RWPE2 (cell line): ENCODE results near the gene CASKIN2.
"Not testable (repeated sequence)": the region's sequence is repeated elsewhere in the genome, so short reads cannot be mapped to it uniquely, and the experiment has no call there.

ENCODE experiments used
- ATAC-seq: fragments of 200-7000 bp; cut with Tn5 transposase; 3 replicates; pipeline ENCODE4 v1.9.1; 2021; ENCODE audit warnings: low read depth
- DNase-seq: peaks from one replicate; pipeline ENCODE4 v3.0.0-alpha.2; 2020; ENCODE audit warnings: low spot score
- H3K27ac ChIP-seq: fragments of 450-650 bp; 2 replicates; pipeline ENCODE4 v1.5.1; 2017; ENCODE audit warnings: mild to moderate bottlenecking; ENCODE audit not compliant: poor library complexity, severe bottlenecking
- H3K27me3 ChIP-seq: fragments of 250-450 bp; sonication (Bioruptor Pico); 2 replicates; pipeline ENCODE4 v1.5.1; 2021; ENCODE audit warnings: mild to moderate bottlenecking, moderate library complexity; ENCODE audit not compliant: insufficient read depth, poor library complexity, severe bottlenecking
- H3K36me3 ChIP-seq: fragments of 250-450 bp; sonication (Bioruptor Pico); 2 replicates; pipeline ENCODE4 v1.5.1; 2020; ENCODE audit warnings: low read depth, mild to moderate bottlenecking, moderate library complexity
- H3K4me1 ChIP-seq: fragments of 250-450 bp; sonication (Bioruptor Pico); 2 replicates; pipeline ENCODE4 v1.5.1; 2021; ENCODE audit warnings: mild to moderate bottlenecking, moderate library complexity; ENCODE audit not compliant: insufficient read depth, poor library complexity, severe bottlenecking
- H3K4me3 ChIP-seq: fragments of 250-450 bp; sonication (Bioruptor Pico); 2 replicates; pipeline ENCODE4 v1.5.1; 2021; ENCODE audit warnings: mild to moderate bottlenecking, moderate library complexity; ENCODE audit not compliant: severe bottlenecking
- H3K9me3 ChIP-seq: fragments of 250-450 bp; sonication (Bioruptor Pico); 2 replicates; pipeline ENCODE4 v1.5.1; 2021; ENCODE audit warnings: mild to moderate bottlenecking, moderate library complexity; ENCODE audit not compliant: severe bottlenecking
- TF ChIP-seq, protein P1 (sequence below): fragments of 450-650 bp; IDR thresholded peaks from one replicate; pipeline ENCODE4 v1.5.1; 2017; ENCODE audit warnings: mild to moderate bottlenecking, moderate library complexity; ENCODE audit not compliant: poor library complexity, severe bottlenecking

CASKIN2 gene

DNA sequence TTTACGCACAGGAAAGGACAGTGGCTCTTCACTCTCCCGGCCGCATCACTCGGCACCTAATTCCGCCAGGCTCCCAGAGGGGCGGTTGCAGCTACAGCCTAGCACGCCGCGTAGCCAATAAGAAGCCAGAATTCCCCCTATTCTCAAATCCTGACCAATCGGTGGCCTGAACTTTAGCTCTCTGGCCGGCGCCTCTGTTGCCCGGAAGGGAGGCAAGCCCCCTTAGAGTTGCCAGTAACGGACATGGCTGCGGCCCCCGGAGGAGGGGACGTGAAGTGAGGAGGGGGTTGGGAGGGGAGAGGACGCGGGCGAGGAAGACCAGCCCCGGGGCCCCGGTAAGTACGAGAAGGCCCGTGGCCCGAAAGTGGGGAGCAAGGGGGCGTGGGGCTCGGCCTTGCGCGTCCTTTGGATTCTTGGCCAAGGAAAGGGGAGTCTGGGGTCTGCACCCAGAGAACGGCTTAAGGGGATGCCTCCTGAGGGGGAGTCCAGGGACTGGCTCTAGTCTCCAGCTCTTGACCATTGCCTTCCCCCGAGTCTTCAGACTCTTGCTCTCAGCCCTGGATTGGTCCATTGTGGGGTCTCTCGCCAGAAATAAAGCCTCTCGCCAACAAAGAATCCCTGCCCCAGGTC lies 58.8 kb downstream of the CASKIN2 start, which contains the start of gene TMEM94:
TMEM94 (plus strand) TSS at position 219 of the 630 bp plus-strand sequence. CDS start 15,271 bp downstream, outside the sequence.
- TF ChIP-seq, protein P1, sequence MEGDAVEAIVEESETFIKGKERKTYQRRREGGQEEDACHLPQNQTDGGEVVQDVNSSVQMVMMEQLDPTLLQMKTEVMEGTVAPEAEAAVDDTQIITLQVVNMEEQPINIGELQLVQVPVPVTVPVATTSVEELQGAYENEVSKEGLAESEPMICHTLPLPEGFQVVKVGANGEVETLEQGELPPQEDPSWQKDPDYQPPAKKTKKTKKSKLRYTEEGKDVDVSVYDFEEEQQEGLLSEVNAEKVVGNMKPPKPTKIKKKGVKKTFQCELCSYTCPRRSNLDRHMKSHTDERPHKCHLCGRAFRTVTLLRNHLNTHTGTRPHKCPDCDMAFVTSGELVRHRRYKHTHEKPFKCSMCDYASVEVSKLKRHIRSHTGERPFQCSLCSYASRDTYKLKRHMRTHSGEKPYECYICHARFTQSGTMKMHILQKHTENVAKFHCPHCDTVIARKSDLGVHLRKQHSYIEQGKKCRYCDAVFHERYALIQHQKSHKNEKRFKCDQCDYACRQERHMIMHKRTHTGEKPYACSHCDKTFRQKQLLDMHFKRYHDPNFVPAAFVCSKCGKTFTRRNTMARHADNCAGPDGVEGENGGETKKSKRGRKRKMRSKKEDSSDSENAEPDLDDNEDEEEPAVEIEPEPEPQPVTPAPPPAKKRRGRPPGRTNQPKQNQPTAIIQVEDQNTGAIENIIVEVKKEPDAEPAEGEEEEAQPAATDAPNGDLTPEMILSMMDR: no peak
- H3K27me3 ChIP-seq: no peaks in the 10 kb centered on the region
- DNase-seq: peak; percentile 95
- H3K4me3 ChIP-seq: peak within 1 kb of the TSS; percentile 70
- H3K4me1 ChIP-seq: peaks cover 7% of the 10 kb centered on the region
- ATAC-seq: peak; percentile 94
- H3K27ac ChIP-seq: peak within 1 kb of the TSS; percentile 26
- H3K9me3 ChIP-seq: no peaks in the 10 kb centered on the region
- no peaks in the 10 kb centered on the region for H3K36me3 ChIP-seq

DNA sequence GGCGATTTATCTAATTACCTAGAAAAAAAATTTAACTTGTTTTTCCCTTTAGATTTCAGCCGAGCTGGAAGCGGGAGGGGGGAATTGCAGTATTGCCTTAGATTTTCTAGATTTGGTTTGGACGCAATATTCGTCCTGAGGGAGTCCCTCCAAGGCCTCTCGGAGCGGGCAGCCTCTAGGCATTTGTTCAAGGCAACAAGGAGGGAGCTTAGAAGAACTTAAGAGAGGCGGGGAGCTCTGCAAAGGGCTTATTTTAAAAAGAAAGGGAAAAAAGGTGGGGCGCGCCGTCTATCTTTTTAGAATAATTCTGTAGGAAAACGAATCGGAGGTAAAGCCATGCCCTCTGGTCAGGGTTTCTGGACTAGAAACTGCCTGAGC lies 59.3 kb downstream of the CASKIN2 start:
- Histone ChIP-seq H3K9me3 (no peaks in the 10 kb centered on the region), H3K4me1 (peaks cover 7% of the 10 kb centered on the region), H3K4me3 (peak overlapping the region; percentile 70), H3K36me3 (no peaks in the 10 kb centered on the region), H3K27me3 (no peaks in the 10 kb centered on the region), H3K27ac (peak overlapping the region; percentile 26)
- peak; percentile 30; the same call in 2 of the 3 replicates for ATAC-seq
- DNase-seq: no peak
- TF ChIP-seq, protein P1: no peak

DNA sequence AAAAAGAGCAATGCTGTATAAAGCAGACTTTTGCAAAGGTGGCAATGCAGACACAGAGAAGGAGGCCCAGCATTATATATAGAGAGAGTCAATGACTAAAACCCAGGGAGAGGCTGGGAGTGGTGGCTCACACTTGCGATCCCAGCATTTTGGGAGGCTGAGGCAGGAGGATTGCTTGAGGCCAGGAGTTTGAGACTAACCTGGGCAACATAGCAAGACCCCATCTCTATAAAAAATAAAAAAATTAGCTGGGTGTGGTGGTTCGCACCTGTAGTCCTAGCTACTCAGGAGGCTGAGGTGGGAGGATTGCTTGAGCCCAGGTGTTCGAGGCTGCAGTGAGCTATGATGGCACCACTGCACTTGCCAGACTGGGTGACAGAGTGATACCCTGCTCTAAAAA lies 60.7 kb downstream of the CASKIN2 start:
- not testable (repeated sequence) for ATAC-seq, H3K4me1 ChIP-seq, H3K4me3 ChIP-seq, H3K27ac ChIP-seq, H3K27me3 ChIP-seq, H3K36me3 ChIP-seq, H3K9me3 ChIP-seq, DNase-seq

DNA sequence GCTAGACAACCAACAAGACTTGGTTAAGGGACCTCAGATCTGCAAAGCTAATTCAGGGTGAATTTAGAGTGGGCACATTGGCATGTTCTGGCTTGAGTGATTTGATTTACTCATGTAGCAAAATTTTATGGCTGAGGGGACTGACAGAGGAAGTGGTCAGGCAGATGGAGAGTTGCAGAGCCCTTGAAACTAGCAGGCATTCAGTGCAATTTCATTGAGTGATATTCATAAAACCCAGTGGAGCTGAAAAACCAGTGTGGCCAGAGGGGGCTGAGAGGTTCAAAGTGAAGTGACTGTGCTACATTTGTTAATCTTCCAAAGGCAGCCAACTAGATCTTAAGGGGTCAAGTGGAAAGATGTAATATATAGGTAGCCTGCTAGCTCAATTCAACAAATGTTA lies 61.1 kb downstream of the CASKIN2 start:
- Histone ChIP-seq H3K4me3 (no peak overlapping the region), H3K27me3 (no peaks in the 10 kb centered on the region), H3K9me3 (no peaks in the 10 kb centered on the region), H3K27ac (no peak overlapping the region), H3K36me3 (no peaks in the 10 kb centered on the region), H3K4me1 (peaks cover 7% of the 10 kb centered on the region)
- TF ChIP-seq, protein P1: no peak
- ATAC-seq: no peak
- no peak for DNase-seq

DNA sequence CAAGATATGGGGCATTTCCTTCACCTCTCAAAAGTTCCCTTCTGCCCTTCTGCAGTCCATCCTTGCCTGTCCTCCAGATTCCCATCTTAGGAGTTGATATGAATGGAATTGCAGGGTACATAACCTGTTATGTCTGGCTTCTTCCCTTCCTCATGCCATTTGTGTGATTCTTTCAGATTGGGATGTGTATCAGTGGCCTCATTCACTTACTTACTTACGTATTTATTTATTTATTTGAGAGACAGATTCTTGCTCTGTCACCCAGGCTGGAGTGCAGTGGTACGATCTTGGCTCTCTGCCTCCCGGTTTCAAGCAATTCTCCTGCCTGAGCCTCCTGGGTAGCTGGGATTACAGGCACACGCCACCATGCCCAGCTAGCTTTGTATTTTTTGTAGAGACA lies 65.1 kb downstream of the CASKIN2 start:
- TF ChIP-seq, protein P1: no peak
- Histone ChIP-seq H3K9me3 (no peaks in the 10 kb centered on the region), H3K27ac (no peak overlapping the region), H3K4me1 (no peaks in the 10 kb centered on the region), H3K27me3 (no peaks in the 10 kb centered on the region), H3K36me3 (no peaks in the 10 kb centered on the region), H3K4me3 (no peak overlapping the region)
- ATAC-seq (no peak), DNase-seq (no peak)
